AG10803 (cell line): ENCODE data around the gene C16orf90.

Experiments used
- DNase-seq: peaks from one replicate; pipeline ENCODE4 v3.0.0; 2010; ENCODE audit warnings: low read depth
- H3K4me3 ChIP-seq: 2 replicates; pipeline ENCODE4 v1.5.1; 2011; ENCODE audit warnings: mild to moderate bottlenecking, low read length, control low read depth
- TF ChIP-seq, protein P1 (sequence below): conservative IDR thresholded peaks from 2 replicates; pipeline ENCODE4 v1.5.1; 2011; ENCODE audit warnings: mild to moderate bottlenecking, low read length, control low read depth, inconsistent platforms

C16orf90 gene

GRCh38 chr16:3484318-3485096, 10.8 kb downstream of the C16orf90 start:
- H3K4me3 ChIP-seq = no peak overlapping the region
- TF ChIP-seq, protein P1, sequence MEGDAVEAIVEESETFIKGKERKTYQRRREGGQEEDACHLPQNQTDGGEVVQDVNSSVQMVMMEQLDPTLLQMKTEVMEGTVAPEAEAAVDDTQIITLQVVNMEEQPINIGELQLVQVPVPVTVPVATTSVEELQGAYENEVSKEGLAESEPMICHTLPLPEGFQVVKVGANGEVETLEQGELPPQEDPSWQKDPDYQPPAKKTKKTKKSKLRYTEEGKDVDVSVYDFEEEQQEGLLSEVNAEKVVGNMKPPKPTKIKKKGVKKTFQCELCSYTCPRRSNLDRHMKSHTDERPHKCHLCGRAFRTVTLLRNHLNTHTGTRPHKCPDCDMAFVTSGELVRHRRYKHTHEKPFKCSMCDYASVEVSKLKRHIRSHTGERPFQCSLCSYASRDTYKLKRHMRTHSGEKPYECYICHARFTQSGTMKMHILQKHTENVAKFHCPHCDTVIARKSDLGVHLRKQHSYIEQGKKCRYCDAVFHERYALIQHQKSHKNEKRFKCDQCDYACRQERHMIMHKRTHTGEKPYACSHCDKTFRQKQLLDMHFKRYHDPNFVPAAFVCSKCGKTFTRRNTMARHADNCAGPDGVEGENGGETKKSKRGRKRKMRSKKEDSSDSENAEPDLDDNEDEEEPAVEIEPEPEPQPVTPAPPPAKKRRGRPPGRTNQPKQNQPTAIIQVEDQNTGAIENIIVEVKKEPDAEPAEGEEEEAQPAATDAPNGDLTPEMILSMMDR = no peak
- no peak for DNase-seq

DNA sequence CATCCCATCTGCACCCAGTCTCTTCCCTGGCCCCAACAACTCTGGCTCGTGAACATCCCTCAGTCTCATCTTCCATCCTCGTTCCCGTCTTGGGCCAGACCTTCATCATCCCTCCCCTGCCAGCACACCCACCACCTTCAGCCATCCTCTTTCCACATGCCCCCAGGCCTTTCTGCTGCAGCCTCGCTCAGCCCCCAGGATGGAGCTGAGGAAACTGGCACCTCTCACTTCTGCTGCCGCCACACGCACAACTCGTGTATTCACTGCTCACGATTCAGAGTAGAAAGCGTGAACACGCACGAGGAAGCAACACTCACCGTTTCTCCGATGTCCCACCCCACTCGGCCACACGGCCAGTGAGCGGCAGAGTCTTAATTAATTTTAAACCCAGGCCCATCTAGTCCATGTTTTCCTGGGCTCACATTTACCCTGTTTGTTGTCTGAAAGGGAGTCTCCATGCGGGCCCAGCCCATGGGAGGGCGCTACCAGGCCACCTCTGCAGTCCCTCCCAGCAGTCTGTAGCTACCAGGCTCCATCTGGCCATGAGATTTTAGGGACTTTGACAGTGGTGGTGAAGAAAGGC, 12.5 kb downstream of the C16orf90 start:
- no peak overlapping the region for H3K4me3 ChIP-seq
- no peak for DNase-seq
- TF ChIP-seq, protein P1 = no peak

DNA sequence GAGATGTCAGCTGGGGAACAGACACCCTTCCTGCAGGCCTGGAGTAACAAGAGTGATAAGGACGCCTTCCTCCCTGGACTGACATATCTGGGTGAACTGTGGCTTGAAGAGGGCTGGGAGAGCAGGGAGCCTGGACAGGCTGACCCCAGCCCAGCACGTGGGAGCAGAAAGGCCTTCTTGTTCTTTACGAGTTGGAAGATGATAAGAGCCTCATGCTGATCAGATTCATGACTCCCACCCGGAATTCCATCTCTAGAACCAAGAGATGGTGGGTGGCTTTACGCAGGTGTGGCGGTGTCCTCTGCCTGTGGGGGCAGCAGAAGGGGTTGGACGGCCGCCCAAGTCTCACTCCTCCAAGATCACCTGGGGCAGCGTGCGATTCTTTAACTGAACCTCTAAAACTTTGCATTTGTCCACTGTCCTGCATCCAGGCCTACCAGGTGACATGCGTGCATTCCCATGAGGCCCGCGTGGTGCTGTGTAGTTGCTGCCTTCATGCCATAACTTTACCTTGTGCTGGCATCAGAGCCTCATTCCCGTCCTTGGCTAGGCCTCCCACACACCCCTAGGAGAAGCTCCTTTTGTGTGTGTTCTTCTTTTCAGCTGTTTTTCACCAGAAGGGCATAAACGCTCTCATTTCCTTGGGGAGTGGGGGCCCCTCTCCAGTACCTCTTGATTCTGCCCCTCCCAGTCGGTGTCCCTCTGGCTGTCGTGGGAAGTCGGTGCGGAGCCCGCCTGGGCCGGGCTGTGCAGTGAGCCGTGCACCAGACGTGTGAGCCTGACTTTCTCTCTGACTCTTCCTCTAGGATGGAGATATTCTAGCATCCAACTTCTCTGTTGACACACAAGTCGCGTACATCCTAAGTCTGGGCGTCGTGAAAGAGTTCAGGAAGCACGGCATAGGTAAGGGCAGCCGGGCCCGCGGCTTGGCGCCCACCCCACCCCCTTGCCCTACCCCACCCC, 13.3 kb downstream of the C16orf90 start:
- TF ChIP-seq, protein P1 = no peak
- DNase-seq = no peak
- H3K4me3 ChIP-seq = no peak overlapping the region

- H3K4me3 ChIP-seq = no peak overlapping the region
- no peak for DNase-seq
- TF ChIP-seq, protein P1 = no peak
Observed at GRCh38 chr16:3480901-3481695, 14.2 kb downstream of the C16orf90 start.

DNA sequence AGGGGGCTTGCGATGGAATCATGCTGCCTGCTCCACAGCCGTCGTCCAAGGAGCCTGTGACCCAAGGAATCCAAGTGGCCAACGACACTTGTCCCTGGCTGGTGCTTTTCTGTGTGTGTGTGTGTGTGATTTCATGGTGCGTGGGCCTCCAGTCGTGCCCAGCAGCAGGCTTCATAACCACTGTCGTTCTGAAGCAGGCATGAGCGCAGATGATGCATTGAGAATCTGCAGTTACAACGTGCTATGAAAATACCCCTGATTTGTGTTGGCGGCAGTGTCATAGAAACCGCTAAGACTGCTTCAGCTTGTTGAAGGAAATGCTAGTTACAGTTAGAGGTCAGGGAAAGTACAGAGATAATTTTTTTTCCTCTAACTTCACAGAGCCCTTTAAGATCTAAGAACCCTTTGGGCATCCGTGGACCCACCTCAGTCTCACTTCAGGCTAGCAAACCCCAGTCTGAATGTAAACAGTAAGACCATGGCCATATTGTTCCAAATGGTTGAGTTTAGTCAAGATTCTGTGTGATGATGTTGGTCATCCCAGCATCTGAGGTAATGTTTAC, 15.6 kb downstream of the C16orf90 start:
- TF ChIP-seq, protein P1 = no peak
- H3K4me3 ChIP-seq = no peak overlapping the region

GRCh38 chr16:3478242-3478925, 16.9 kb downstream of the C16orf90 start:
- no peak overlapping the region for H3K4me3 ChIP-seq
- no peak for DNase-seq
- TF ChIP-seq, protein P1 = no peak

More for the DNA sequence above, 15.6 kb downstream of the C16orf90 start:
- DNase-seq = no peak
